Measurements from ENCODE around the gene BRD8.
"Not testable (repeated sequence)": the region's sequence is repeated elsewhere in the genome, so short reads cannot be mapped to it uniquely, and the experiment has no call there.

DNA sequence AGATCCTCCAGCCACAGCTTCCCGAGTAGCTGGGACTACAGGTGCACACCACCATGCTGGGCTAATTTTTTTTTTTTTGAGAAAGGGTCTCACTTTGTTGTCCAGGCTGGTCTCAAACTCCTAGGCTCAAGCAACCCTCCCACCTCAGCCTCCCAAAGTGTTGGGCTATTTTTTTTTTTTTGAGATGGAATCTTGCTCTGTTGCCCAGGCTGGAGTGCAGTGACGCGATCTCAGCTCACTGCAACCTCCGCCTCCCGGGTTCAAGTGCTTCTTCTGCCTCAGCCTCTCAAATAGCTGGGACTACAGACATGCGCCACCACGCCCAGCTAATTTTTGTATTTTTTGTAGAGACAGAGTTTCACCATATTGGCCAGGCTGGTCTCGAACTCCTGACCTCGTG lies 22.5 kb downstream of the BRD8 start:
- TF ChIP-seq, protein P1, sequence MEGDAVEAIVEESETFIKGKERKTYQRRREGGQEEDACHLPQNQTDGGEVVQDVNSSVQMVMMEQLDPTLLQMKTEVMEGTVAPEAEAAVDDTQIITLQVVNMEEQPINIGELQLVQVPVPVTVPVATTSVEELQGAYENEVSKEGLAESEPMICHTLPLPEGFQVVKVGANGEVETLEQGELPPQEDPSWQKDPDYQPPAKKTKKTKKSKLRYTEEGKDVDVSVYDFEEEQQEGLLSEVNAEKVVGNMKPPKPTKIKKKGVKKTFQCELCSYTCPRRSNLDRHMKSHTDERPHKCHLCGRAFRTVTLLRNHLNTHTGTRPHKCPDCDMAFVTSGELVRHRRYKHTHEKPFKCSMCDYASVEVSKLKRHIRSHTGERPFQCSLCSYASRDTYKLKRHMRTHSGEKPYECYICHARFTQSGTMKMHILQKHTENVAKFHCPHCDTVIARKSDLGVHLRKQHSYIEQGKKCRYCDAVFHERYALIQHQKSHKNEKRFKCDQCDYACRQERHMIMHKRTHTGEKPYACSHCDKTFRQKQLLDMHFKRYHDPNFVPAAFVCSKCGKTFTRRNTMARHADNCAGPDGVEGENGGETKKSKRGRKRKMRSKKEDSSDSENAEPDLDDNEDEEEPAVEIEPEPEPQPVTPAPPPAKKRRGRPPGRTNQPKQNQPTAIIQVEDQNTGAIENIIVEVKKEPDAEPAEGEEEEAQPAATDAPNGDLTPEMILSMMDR (IDR thresholded peaks at IDR 0.05) = not testable (repeated sequence)
- not testable (repeated sequence) for TF ChIP-seq POLR2A (IDR thresholded peaks at IDR 0.05)

All from esophagus squamous epithelium (tissue), 4 donors.